ENCODE results near the gene MARCHF9.
"Not testable (repeated sequence)": the region's sequence is repeated elsewhere in the genome, so short reads cannot be mapped to it uniquely, and the experiment has no call there.

Gene MARCHF9

GRCh38 chr12:57754411-57755193 is at the start of gene MARCHF9:
MARCHF9 (plus strand) TSS chr12:57755103; CDS start chr12:57755529, 426 bp downstream.
- no peak for DNase-seq

- no peak for DNase-seq
These were observed 47.7 kb upstream of the MARCHF9 start for GRCh38 chr12:57707250-57707649.

GRCh38 chr12:57708296-57708695 is 46.6 kb upstream of the MARCHF9 start:
- DNase-seq = no peak

- DNase-seq = no peak
These were observed 42.2 kb upstream of the MARCHF9 start for GRCh38 chr12:57712701-57713100.

GRCh38 chr12:57713209-57713608 is 41.7 kb upstream of the MARCHF9 start:
- no peak for DNase-seq

GRCh38 chr12:57715036-57715748 is 39.7 kb upstream of the MARCHF9 start:
- DNase-seq = not testable (repeated sequence)

- DNase-seq = no peak
These were observed 39.1 kb upstream of the MARCHF9 start for GRCh38 chr12:57715786-57716185.

GRCh38 chr12:57716305-57716704 is 38.6 kb upstream of the MARCHF9 start:
- DNase-seq = no peak

GRCh38 chr12:57717131-57717530 is 37.8 kb upstream of the MARCHF9 start:
- no peak for DNase-seq

GRCh38 chr12:57717846-57718640 is 36.9 kb upstream of the MARCHF9 start:
- no peak for DNase-seq

- DNase-seq = no peak
These were observed 36.0 kb upstream of the MARCHF9 start for GRCh38 chr12:57718641-57719528.

GRCh38 chr12:57719777-57720605 is 34.9 kb upstream of the MARCHF9 start:
- no peak for DNase-seq

GRCh38 chr12:57720606-57721595 is 34.0 kb upstream of the MARCHF9 start:
- no peak for DNase-seq

- not testable (repeated sequence) for DNase-seq
These were observed 32.9 kb upstream of the MARCHF9 start for GRCh38 chr12:57721846-57722608.

GRCh38 chr12:57722716-57723629 is 31.9 kb upstream of the MARCHF9 start:
- DNase-seq = no peak

GRCh38 chr12:57723630-57723962 is 31.3 kb upstream of the MARCHF9 start:
- no peak for DNase-seq

GRCh38 chr12:57724003-57724935 is 30.6 kb upstream of the MARCHF9 start:
- DNase-seq = no peak
